NCI-H774 (cell line): Measurements from ENCODE around the gene IGF1R.

Source experiments
- DNase-seq: peaks from one replicate; lab custom pipeline; 2025; lab: John Stamatoyannopoulos, UW

The IGF1R gene

GRCh38 chr15:98727115-98728040 is 79.0 kb downstream of the IGF1R start:
- no peak for DNase-seq

GRCh38 chr15:98728082-98728810 is 79.9 kb downstream of the IGF1R start:
- no peak for DNase-seq

- no peak for DNase-seq
These were observed 80.4 kb downstream of the IGF1R start for GRCh38 chr15:98728811-98729160.

- DNase-seq, result no peak
These were observed 81.2 kb downstream of the IGF1R start for GRCh38 chr15:98729446-98730042.

GRCh38 chr15:98730860-98731711 is 82.7 kb downstream of the IGF1R start:
- DNase-seq, result no peak

GRCh38 chr15:98731712-98732450 is 83.5 kb downstream of the IGF1R start:
- DNase-seq, result no peak

GRCh38 chr15:98733098-98733497 is 84.8 kb downstream of the IGF1R start:
- DNase-seq, result no peak

- no peak for DNase-seq
These were observed 86.3 kb downstream of the IGF1R start for GRCh38 chr15:98734466-98735199.

GRCh38 chr15:98735304-98735703 is 87.0 kb downstream of the IGF1R start:
- no peak for DNase-seq

- no peak for DNase-seq
These were observed 87.7 kb downstream of the IGF1R start for GRCh38 chr15:98735895-98736617.

GRCh38 chr15:98737159-98737558 is 88.8 kb downstream of the IGF1R start:
- DNase-seq, result no peak

- no peak for DNase-seq
These were observed 89.4 kb downstream of the IGF1R start for GRCh38 chr15:98737721-98738120.

- no peak for DNase-seq
These were observed 90.5 kb downstream of the IGF1R start for GRCh38 chr15:98738689-98739401.

- DNase-seq, result no peak
These were observed 92.0 kb downstream of the IGF1R start for GRCh38 chr15:98740295-98740694.

- no peak for DNase-seq
These were observed 92.6 kb downstream of the IGF1R start for GRCh38 chr15:98740963-98741362.

- no peak for DNase-seq
These were observed 94.8 kb downstream of the IGF1R start for GRCh38 chr15:98743177-98743576.

GRCh38 chr15:98744506-98744905 is 96.2 kb downstream of the IGF1R start:
- no peak for DNase-seq

- DNase-seq, result no peak
These were observed 96.8 kb downstream of the IGF1R start for GRCh38 chr15:98745179-98745578.
